SU-DHL-6 (cell line): Measurements from ENCODE around the gene OR4E2.

Source experiments
- H2AFZ ChIP-seq: fragments of 200-600 bp; sonication (generic); 2 replicates; pipeline ENCODE4 v1.6.1; 2014; ENCODE audit warnings: low read depth, mild to moderate bottlenecking, moderate library complexity, mixed read lengths, antibody characterized with exemption, low read length; ENCODE audit not compliant: severe bottlenecking
- H3F3A ChIP-seq: fragments of 200-600 bp; shearing (Covaris generic); 2 replicates; pipeline ENCODE4 v1.6.0; 2016; ENCODE audit warnings: antibody characterized with exemption, mild to moderate bottlenecking; ENCODE audit not compliant: insufficient read depth
- H3K27ac ChIP-seq: fragments of 200-600 bp; sonication (generic); 2 replicates; pipeline ENCODE4 v1.5.1; 2016; ENCODE audit warnings: low read depth, mild to moderate bottlenecking, low read length, moderate library complexity, mixed read lengths
- H3K27me3 ChIP-seq: fragments of 200-600 bp; sonication (generic), shearing (Covaris generic); 2 replicates; pipeline ENCODE4 v1.6.0; 2014; ENCODE audit warnings: mild to moderate bottlenecking, low read length
- H3K36me3 ChIP-seq: fragments of 200-600 bp; sonication (generic); 2 replicates; pipeline ENCODE4 v1.6.1; 2014; ENCODE audit warnings: mild to moderate bottlenecking, low read length, mixed read lengths
- H3K4me2 ChIP-seq: fragments of 300-600, 200-600 bp; shearing (Covaris generic), sonication (generic); 2 replicates; pipeline ENCODE4 v1.6.0; 2014; ENCODE audit warnings: low read length, low read depth, mild to moderate bottlenecking; ENCODE audit not compliant: poor library complexity, severe bottlenecking
- H3K4me3 ChIP-seq: fragments of 200-600 bp; sonication (generic); 2 replicates; pipeline ENCODE4 v1.5.1; 2014; ENCODE audit warnings: antibody characterized with exemption, low read length, mild to moderate bottlenecking, mixed read lengths; ENCODE audit not compliant: insufficient read depth, poor library complexity, severe bottlenecking
- H3K79me2 ChIP-seq: fragments of 200-600 bp; sonication (generic); 2 replicates; pipeline ENCODE4 v1.6.1; 2014; ENCODE audit warnings: mild to moderate bottlenecking, low read length, moderate library complexity; ENCODE audit not compliant: insufficient read depth
- H3K9ac ChIP-seq: fragments of 200-600 bp; sonication (generic); 2 replicates; pipeline ENCODE4 v1.7.0; 2014; ENCODE audit warnings: mild to moderate bottlenecking, low read length
- H3K9me2 ChIP-seq: fragments of 200-600 bp; sonication (generic); replicated peaks from 2 replicates; pipeline ENCODE4 v1.6.1; 2014; ENCODE audit warnings: low read length; ENCODE audit not compliant: insufficient read depth
- H3K9me3 ChIP-seq: fragments of 200-600 bp; sonication (generic); 2 replicates; pipeline ENCODE4 v1.6.1; 2014; ENCODE audit warnings: low read length, mixed read lengths; ENCODE audit not compliant: insufficient read depth
- H4K20me1 ChIP-seq: fragments of 200-600 bp; sonication (generic); 2 replicates; pipeline ENCODE4 v1.6.1; 2014; ENCODE audit warnings: low read depth, mild to moderate bottlenecking, antibody characterized with exemption, low read length, moderate library complexity, mixed read lengths
- EZH2phosphoT487 ChIP-seq: fragments of 200-600 bp; sonication (generic), shearing (Covaris generic); conservative IDR thresholded peaks from 2 replicates; pipeline ENCODE4 v1.6.1; 2018; ENCODE audit warnings: mild to moderate bottlenecking, antibody characterized with exemption, low read length, moderate library complexity, mixed read lengths
- TF ChIP-seq, protein P1 (sequence below): fragments of 200-600 bp; sonication (generic); IDR thresholded peaks from one replicate; pipeline ENCODE4 v1.5.1; 2017; ENCODE audit warnings: antibody characterized with exemption, mild to moderate bottlenecking, low read length, moderate library complexity; ENCODE audit not compliant: insufficient read depth, poor library complexity, severe bottlenecking

The OR4E2 gene

DNA sequence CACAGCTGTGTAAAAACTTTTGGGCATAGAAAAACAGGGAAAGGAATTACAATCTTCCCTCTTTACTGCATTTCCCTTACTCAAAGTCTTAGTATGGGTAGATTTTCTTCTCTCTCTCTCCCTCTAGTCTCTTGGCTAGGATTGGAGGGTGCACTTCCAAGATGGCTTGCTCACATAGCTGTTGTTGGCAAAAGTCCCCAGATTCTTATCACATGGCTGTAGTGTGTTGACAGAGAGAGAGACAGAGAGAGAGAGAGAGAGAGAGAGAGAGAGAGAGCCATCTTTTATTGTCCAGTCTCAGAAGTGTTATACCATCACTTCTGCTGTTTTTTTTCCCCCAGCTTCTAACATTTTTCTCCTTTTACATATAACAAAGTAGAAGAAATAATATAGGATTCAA lies 6.3 kb upstream of the OR4E2 start:
- no peak overlapping the region for H3K4me3 ChIP-seq
- no peaks in the 10 kb centered on the region for H3K9me2 ChIP-seq
- H3F3A ChIP-seq: no peaks in the 10 kb centered on the region
- no peak overlapping the region for H3K4me2 ChIP-seq
- H3K36me3 ChIP-seq: no peaks in the 10 kb centered on the region
- no peaks in the 10 kb centered on the region for H3K9me3 ChIP-seq
- H3K27ac ChIP-seq: no peak overlapping the region
- H3K9ac ChIP-seq: no peak overlapping the region
- H4K20me1 ChIP-seq: no peaks in the 10 kb centered on the region
- no peak for TF ChIP-seq EZH2phosphoT487
- TF ChIP-seq, protein P1, sequence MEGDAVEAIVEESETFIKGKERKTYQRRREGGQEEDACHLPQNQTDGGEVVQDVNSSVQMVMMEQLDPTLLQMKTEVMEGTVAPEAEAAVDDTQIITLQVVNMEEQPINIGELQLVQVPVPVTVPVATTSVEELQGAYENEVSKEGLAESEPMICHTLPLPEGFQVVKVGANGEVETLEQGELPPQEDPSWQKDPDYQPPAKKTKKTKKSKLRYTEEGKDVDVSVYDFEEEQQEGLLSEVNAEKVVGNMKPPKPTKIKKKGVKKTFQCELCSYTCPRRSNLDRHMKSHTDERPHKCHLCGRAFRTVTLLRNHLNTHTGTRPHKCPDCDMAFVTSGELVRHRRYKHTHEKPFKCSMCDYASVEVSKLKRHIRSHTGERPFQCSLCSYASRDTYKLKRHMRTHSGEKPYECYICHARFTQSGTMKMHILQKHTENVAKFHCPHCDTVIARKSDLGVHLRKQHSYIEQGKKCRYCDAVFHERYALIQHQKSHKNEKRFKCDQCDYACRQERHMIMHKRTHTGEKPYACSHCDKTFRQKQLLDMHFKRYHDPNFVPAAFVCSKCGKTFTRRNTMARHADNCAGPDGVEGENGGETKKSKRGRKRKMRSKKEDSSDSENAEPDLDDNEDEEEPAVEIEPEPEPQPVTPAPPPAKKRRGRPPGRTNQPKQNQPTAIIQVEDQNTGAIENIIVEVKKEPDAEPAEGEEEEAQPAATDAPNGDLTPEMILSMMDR: no peak
- no peak overlapping the region for H2AFZ ChIP-seq
- H3K79me2 ChIP-seq: no peaks in the 10 kb centered on the region
- no peaks in the 10 kb centered on the region for H3K27me3 ChIP-seq

DNA sequence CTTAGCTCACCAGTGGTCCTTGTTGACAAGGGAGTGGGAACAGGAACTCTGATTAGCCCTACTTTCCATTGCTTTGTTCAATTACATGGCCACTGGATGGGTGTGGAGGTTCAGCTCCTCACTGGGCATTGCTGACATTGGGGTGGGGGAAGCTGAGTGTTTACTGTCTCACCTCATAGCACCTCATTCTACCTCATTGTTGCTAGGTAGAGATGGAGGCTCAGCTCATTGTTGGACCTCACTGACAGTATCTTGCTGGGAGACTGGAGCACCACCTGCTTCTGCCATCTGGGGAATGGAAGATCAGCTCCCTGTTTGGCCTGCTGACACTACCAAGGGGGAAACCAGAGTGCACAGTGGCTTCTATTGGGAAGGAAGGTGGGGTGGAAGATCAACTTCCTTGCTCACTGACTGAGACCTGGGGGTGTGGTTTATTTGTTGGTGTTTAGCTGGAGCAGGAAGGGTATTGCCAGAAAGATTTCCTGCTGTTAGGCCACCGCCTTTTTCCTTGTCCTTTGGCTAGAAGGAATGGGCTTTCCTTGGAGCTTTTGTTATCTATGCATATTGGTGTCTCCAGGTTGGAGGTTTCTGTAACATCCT lies 1.3 kb upstream of the OR4E2 start:
- no peak for TF ChIP-seq EZH2phosphoT487
- TF ChIP-seq, protein P1: no peak
- Histone ChIP-seq H3K27ac (no peak overlapping the region), H4K20me1 (no peaks in the 10 kb centered on the region), H3K4me2 (no peak overlapping the region), H2AFZ (no peak overlapping the region), H3K4me3 (no peak overlapping the region), H3K27me3 (no peaks in the 10 kb centered on the region), H3K9me3 (no peaks in the 10 kb centered on the region), H3K79me2 (no peaks in the 10 kb centered on the region), H3K36me3 (no peaks in the 10 kb centered on the region), H3F3A (no peaks in the 10 kb centered on the region), H3K9ac (no peak overlapping the region), H3K9me2 (no peaks in the 10 kb centered on the region)

DNA sequence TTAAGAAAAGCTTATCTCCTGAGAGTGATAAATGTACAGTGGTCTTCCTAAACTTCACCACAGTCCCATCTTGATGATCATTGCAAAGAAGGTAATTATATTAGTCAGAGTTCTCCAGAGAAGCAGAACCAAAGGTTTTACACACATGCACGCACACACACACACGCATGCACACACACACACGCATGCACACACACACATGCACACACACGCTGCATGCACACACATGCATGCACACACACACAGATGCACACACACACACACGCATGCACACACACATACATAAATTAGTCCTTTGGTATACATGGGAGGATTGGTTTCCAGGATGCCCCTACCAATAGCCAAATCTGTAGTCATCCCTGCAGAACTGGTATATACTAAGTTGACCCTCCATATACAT lies 580 bp downstream of the OR4E2 start:
- no peak overlapping the region for H3K27ac ChIP-seq
- H3F3A ChIP-seq: no peaks in the 10 kb centered on the region
- no peaks in the 10 kb centered on the region for H4K20me1 ChIP-seq
- H3K9me3 ChIP-seq: no peaks in the 10 kb centered on the region
- H3K4me3 ChIP-seq: no peak overlapping the region
- H3K27me3 ChIP-seq: no peaks in the 10 kb centered on the region
- no peaks in the 10 kb centered on the region for H3K9me2 ChIP-seq
- no peak overlapping the region for H2AFZ ChIP-seq
- TF ChIP-seq, protein P1: no peak
- no peak for TF ChIP-seq EZH2phosphoT487
- no peaks in the 10 kb centered on the region for H3K36me3 ChIP-seq
- H3K9ac ChIP-seq: no peak overlapping the region
- no peak overlapping the region for H3K4me2 ChIP-seq
- no peaks in the 10 kb centered on the region for H3K79me2 ChIP-seq
